HepG2 (cell line): Measurements from ENCODE around the gene XPO5. TPM values are rescaled to one million over a fixed set of nuclear protein-coding genes. Genes with fewer than 3 reads are reported as not detected.

Experiments
- ARNT2 ChIP-seq: sonication (generic); formaldehyde crosslinking; IDR thresholded peaks from 2 replicates; pipeline ENCODE4 v1.8.0; 2022; ENCODE audit warnings: mild to moderate bottlenecking, low read depth, missing genetic modification reagents, moderate library complexity
- ARNTL ChIP-seq: sonication (generic); formaldehyde crosslinking; IDR thresholded peaks from 2 replicates; pipeline ENCODE4 v1.4.0; 2020; ENCODE audit warnings: mild to moderate bottlenecking, missing genetic modification reagents
- CHD2 ChIP-seq: IDR thresholded peaks from 2 replicates; pipeline ENCODE4 v1.6.1; 2011; ENCODE audit warnings: low read depth, low read length, improper control_type of control experiment
- FOSL2 ChIP-seq: sonication (generic); formaldehyde crosslinking; IDR thresholded peaks from 2 replicates; pipeline ENCODE4 v1.4.0; 2020; ENCODE audit warnings: missing genetic modification reagents
- GMEB2 ChIP-seq: IDR thresholded peaks from 2 replicates; pipeline ENCODE4 v1.6.1; 2016; ENCODE audit warnings: missing biosample characterization, missing genetic modification reagents, low read depth
- MEIS2 ChIP-seq: sonication (generic); formaldehyde crosslinking; IDR thresholded peaks from 2 replicates; pipeline ENCODE4 v1.9.0; 2021; ENCODE audit warnings: mild to moderate bottlenecking, missing genetic modification reagents
- NR2F6 ChIP-seq, 2 experiments: IDR thresholded peaks; 2 replicates each; pipeline ENCODE4 v1.6.1; 2016; ENCODE audit warnings: antibody characterized with exemption in 1 of 2, mild to moderate bottlenecking in 1 of 2
- PLRG1 ChIP-seq: fragments of 450-650 bp; conservative IDR thresholded peaks from 2 replicates; pipeline ENCODE4 v1.6.1; 2016
- RERE ChIP-seq: IDR thresholded peaks from 2 replicates; pipeline ENCODE4 v1.6.1; 2016; ENCODE audit warnings: low read depth, missing genetic modification reagents, missing compliant biosample characterization
- TFDP1 ChIP-seq: IDR thresholded peaks from 2 replicates; pipeline ENCODE4 v1.6.1; 2016; ENCODE audit warnings: missing compliant biosample characterization, missing genetic modification reagents, borderline replicate concordance
- YY1 ChIP-seq: IDR thresholded peaks from 2 replicates; pipeline ENCODE4 v1.6.1; 2011; ENCODE audit warnings: low read length, low read depth, moderate library complexity, mild to moderate bottlenecking; ENCODE audit not compliant: insufficient read depth, insufficient replicate concordance
- ZFP41 ChIP-seq: sonication (generic); formaldehyde crosslinking; IDR thresholded peaks from 2 replicates; pipeline ENCODE4 v1.4.0; 2020; ENCODE audit warnings: mild to moderate bottlenecking, missing genetic modification reagents, borderline replicate concordance
- ZNF224 ChIP-seq: sonication (generic); formaldehyde crosslinking; IDR thresholded peaks from 2 replicates; pipeline ENCODE4 v1.5.0; 2020; ENCODE audit warnings: mild to moderate bottlenecking, missing genetic modification reagents
- ZNF234 ChIP-seq: sonication (generic); formaldehyde crosslinking; conservative IDR thresholded peaks from 2 replicates; pipeline ENCODE4 v1.5.1; 2020; ENCODE audit warnings: mild to moderate bottlenecking, missing genetic modification reagents
- ZNF256 ChIP-seq: sonication (generic); formaldehyde crosslinking; conservative IDR thresholded peaks from 2 replicates; pipeline ENCODE4 v1.4.0; 2020; ENCODE audit warnings: missing genetic modification reagents
- ZNF292 ChIP-seq: sonication (generic); formaldehyde crosslinking; IDR thresholded peaks from 2 replicates; pipeline ENCODE4 v1.8.1; 2022; ENCODE audit warnings: mild to moderate bottlenecking, low read depth, missing genetic modification reagents, borderline replicate concordance
- ZNF574 ChIP-seq: sonication (generic); formaldehyde crosslinking; IDR thresholded peaks from 2 replicates; pipeline ENCODE4 v1.4.0; 2020; ENCODE audit warnings: missing genetic modification reagents
- ZNF766 ChIP-seq: sonication (generic); formaldehyde crosslinking; IDR thresholded peaks from 2 replicates; pipeline ENCODE4 v1.5.0; 2020; ENCODE audit warnings: missing genetic modification reagents, borderline replicate concordance
- polyA plus RNA-seq, 8 experiments: library from polyadenylated mRNA; depleted of rRNA in 3 of 8; stranded (reverse) in 7 of 8; unstranded in 1 of 8; fragments of >200 nt; fragmentation: Illumina TruSeq in 4 of 8; extraction: Trizol in 4 of 8; gene quantifications; 2 replicates each; pipeline versions ENCODE4 v1.2.1 to v1.2.3, GENCODE V29; 2011 to 2016; ENCODE audit warnings: low read depth in 4 of 8, missing spikeins in 1 of 8, mixed read lengths in 1 of 8; ENCODE audit not compliant: insufficient read depth in 1 of 8
- total RNA-seq, 5 experiments: library from RNA; depleted of rRNA; stranded (reverse); fragments of >200 nt; fragmentation: Illumina TruSeq; extraction: Trizol; gene quantifications; 2 replicates each; pipeline ENCODE4 v1.2.3, GENCODE V29; 2016; ENCODE audit warnings: low read depth in 1 of 5

XPO5 gene
- total and polyA plus RNA-seq, 2 of the 13 experiments (the other 11 are each of a cell fraction or from before 2014, with no cell fraction given): 52.2 to 68.0 TPM

GRCh38 chr6:43477235-43478007 is 98.4 kb downstream of the XPO5 start, which contains the start of gene TJAP1 (continued):
- no peak for TF ChIP-seq RERE (CRISPR knock-in tag)
- no peak for TF ChIP-seq ZFP41 (CRISPR knock-in tag)
- peak; percentile 93 for TF ChIP-seq TFDP1 (CRISPR knock-in tag)
- no peak for TF ChIP-seq NR2F6 (IDR thresholded peaks at IDR 0.05)
- 0 out of 2 replicates have a peak, but pooled peaks have one; percentile 10 for TF ChIP-seq NR2F6 (CRISPR knock-in tag; IDR thresholded peaks at IDR 0.05)
- no peak for TF ChIP-seq ZNF256 (CRISPR knock-in tag)
- TF ChIP-seq ZNF224 (CRISPR knock-in tag): no peak
- 0 out of 2 replicates have a peak, but pooled peaks have one; percentile 59 for TF ChIP-seq ARNTL (CRISPR knock-in tag)
- TF ChIP-seq ZNF574 (CRISPR knock-in tag): peak; percentile 66
- no peak for TF ChIP-seq MEIS2 (CRISPR knock-in tag)
- TF ChIP-seq ZNF234: no peak
- TF ChIP-seq ARNT2 (CRISPR knock-in tag): peak; percentile 76; the same call in 1 of the 2 replicates
- TF ChIP-seq YY1: peak; percentile 99
- peak; percentile 91 for TF ChIP-seq GMEB2 (CRISPR knock-in tag)
- TF ChIP-seq FOSL2 (CRISPR knock-in tag): peak; percentile 58
- TF ChIP-seq CHD2: peak; percentile 67; the same call in 1 of the 2 replicates
- 0 out of 2 replicates have a peak, but pooled peaks have one; percentile 22 for TF ChIP-seq ZNF766
- TF ChIP-seq PLRG1: no peak
- 0 out of 2 replicates have a peak, but pooled peaks have one; percentile 11 for TF ChIP-seq ZNF292 (CRISPR knock-in tag)
